Activated CD4-positive, alpha-beta T cell treated with anti-CD3 and anti-CD28 coated beads for 1 hour (primary cell): Measurements from ENCODE around the gene DCAF4.
A peak's percentile ranks its signal among the peaks of the same experiment; 100 is the strongest.
"Not testable (repeated sequence)": the region's sequence is repeated elsewhere in the genome, so short reads cannot be mapped to it uniquely, and the experiment has no call there.

Source experiments
- DNase-seq: peaks from one replicate; pipeline ENCODE4 v3.0.0-alpha.2; 2020

Gene DCAF4

DNA sequence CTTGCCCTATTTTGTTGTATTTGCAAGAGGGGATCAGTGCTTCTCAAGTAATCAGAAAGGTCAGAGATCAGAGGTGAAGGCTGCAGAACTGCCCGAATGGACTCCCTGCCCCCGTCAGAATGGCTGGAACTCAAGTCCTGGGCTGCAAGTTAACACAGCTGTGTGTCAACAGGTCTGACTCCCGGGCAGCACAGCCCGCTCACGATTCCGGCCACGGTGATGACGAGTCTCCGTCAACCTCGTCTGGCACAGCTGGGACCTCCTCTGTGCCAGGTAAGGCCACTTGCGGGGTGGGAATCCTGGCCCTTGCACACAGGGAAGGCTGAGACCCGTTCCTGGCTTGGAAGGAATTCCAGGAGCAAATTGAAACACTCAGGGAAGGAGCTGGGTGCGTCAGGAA is 13.4 kb downstream of the DCAF4 start:
- DNase-seq: no peak

DNA sequence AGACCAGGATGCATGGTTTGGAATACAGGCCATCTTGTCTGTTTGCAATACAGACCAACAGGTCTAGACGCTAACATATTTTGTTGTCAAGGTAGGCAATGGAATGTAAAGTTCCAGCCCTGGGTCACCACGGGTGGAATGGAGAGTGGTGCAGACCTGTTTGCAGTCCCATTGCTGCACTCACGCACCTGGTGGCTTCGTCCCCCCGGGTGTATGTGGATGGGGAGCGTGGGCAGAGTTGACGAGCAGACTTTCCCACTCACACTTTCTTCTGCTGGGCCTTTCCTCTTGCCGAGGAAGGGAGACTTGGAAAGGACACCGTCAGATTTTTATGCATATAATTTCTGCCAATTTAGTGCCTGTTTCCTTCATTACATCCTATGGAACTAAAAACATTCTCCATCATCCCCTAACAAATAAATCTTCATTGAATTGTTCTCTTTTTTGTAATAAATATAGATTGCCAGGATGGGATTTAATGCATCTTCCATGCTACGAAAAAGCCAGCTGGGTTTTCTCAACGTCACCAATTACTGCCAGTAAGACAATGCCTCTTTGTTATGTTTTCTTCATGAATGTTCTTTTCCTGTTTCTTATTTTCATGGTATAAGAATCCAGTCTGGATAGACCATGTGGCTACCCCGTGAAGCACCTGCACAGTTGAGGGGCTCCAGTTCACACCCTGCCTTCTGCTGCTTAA is 15.2 kb downstream of the DCAF4 start:
- DNase-seq: no peak

DNA sequence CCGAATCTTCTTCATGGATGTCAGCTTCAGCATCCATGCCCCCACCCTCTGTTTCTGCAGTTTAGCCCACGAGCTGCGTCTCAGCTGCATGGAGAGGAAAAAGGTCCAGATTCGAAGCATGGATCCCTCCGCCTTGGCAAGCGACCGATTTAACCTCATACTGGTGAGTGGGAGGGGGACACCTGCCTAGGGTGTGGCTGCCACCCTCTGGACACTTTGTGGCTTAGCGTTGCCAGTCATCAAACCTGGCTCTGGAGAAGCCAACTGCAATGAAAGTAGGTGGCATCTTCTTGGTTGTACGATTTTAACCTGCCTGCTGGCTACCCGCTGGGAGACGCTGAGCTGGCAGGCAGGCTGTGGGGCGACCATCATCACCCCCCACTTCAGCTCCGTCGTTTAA is 16.7 kb downstream of the DCAF4 start:
- no peak for DNase-seq

DNA sequence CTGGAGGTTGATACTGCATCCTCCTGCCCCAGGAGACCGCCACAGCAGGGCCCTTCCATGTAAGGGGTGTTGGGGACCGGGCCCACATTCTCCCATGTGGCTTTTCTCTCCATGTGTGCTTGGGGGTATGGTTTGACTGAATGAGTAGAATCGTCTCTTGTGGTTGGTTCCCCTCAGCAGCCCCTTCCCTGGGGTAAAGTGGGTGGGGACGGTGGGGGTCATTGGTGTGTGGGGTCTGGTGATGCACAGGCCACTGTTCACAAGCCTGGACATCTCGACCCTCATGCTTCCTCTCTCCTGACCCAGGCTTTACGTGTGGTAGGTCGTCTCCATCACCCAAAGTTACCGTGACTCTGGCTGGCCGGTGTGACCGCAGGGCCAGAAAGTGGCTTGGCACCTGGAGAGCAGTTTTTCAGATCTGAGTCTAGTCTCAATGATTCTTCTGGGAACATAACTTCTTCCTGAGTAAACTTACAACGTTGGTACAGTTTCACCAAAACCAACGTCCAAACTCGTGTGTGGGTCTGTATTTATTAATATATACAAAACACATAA is 17.7 kb downstream of the DCAF4 start:
- no peak for DNase-seq

DNA sequence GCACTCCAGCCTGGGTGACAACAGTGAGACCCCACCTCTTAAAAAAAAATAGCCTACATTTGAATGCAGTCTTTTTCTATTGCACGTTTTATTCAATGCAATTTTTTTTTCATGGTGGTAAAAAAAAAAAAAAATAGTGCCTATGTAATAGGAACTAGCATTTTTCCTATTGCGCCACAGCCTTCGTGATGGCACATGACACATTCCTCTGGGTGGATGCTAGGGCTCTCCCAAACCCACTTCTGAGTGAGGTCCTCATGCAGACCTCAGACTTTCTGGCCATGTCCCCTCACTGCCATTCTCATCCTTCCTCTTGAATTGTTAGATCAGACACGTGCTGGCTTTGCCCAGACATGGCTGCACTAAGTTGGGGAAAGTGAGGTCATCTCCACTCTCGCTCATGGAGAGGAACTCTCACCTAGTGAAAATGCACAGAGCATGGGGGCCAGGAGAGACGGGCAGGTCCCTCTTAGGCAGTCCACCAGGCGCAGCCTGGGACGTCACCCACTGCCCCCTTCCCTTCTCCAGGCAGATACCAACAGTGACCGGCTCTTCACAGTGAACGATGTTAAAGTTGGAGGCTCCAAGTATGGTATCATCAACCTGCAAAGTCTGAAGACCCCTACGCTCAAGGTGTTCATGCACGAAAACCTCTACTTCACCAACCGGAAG is 19.2 kb downstream of the DCAF4 start:
- no peak for DNase-seq

DNA sequence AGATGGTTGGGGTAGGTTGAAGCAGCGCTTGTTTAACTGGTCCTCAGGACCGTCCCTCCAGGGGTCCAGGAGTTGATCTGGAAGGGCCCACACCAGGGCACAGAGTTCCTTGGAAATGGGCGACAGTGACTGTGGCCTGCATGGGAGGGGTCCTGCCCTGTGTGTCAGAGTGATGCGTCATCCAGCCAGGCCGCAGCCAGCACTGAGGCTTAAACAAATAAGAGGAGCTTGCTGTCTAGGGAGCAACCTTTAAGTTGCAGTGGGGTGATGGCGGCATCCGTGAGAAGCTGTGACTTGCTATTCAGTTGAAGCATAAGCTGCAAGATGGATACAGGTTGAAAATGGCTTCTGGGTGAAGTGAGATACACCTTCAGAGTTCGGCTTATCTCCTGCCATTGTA is 20.2 kb downstream of the DCAF4 start:
- no peak for DNase-seq

DNA sequence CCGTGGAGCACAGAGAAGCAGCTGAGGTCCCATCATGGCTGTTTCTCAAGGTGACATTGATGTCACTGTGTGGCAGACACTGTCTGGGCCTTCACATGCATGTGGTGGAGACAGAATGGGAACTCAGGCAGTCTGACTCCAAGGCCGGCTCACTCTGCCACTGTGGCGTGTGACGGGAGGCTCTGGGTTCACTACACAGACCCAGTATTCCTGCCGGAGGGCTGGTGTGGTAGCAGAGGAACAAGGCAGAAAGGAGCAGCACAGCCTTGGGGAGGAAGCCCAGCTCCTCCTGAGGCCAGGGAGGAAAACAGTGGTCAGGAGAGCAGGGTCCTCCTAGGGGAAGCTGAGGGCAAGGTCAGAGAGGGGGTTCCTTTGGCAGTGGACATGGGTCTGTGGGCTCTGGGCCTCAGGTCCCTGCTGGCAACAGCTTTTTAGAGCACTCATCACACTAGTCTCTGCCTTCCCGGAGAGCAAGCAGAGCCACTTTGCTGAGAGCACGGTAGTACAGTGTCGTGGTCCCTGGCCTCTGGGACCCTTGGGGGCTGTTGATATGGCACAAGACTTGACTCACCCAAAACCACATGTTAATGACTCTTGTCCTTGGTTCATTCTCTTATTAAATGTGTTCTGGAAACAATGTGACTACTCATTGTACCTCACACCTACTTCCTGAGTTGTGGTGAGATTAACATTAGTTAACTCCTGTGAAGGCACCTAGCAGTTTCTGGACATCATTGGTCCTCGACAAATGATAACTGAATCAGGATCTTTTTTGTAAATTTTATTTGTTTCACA is 21.3 kb downstream of the DCAF4 start:
- DNase-seq: no peak

DNA sequence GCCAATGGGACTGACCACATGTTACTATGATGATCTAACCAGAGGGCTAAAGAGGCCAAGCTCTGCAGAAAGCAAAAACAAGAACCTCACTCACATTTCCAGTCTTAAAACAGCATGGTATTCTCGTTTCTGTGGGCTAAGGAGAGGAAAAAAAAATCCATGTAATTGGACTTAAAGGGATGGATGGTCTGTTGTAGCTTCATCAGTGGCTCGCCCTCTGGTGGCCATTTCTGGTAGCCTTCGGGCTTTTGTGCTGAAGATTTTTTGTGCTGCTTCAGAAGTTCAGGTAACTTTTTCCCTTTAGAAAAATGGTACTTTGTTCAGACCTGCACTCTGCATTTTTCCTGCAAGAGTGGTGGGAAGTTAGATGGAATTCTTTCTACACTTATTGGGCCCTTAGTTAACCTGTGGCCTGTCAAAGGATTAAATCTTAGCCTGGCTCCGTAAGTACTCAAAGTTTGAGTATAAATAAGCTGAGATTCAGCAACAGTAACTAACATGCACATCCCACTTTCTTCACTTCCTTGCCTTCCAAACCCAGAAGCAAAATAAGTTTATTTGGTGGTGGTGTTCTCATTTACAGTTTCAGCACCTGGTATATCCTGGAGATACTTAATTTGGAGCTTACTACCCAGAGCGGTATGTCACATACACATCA is 22.3 kb downstream of the DCAF4 start:
- DNase-seq: peak; percentile 36

DNA sequence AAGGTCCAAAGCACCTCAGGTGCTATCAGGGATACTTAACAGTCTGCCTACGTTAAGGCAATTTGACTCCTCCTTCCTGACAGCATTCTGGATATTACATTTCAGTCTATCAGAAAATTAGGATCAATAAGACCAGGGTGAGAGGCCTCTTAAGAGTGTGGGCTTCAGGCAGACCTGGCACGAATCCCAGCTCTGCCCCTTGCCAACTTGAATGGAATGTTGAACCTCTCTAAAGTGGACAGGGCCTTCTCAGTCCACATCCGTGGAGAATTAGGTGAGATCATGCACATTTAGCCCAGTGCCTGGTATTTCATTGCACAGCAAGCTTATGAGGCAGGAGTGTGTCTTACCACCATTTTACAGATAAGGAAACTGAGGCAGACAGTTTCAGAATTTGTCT is 25.9 kb downstream of the DCAF4 start:
- no peak for DNase-seq

DNA sequence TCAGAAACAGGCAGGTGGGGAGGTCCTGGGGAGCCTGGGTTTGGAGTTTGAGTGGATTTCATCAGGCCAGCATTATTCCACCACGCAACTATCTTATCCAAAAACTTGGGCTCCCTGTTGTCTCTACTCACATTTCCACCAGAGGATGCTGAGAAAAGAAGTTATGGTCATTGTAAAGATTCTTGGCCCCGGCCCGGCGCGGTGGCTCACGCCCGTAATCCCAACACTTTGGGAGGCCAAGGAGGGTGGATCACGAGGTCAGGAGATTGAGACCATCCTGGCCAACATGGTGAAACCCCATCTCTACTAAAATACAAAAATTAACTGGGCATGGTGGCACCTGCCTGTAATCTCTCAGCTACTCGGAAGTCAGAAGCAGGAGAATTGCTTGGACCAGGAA is 30.5 kb downstream of the DCAF4 start:
- DNase-seq: not testable (repeated sequence)

DNA sequence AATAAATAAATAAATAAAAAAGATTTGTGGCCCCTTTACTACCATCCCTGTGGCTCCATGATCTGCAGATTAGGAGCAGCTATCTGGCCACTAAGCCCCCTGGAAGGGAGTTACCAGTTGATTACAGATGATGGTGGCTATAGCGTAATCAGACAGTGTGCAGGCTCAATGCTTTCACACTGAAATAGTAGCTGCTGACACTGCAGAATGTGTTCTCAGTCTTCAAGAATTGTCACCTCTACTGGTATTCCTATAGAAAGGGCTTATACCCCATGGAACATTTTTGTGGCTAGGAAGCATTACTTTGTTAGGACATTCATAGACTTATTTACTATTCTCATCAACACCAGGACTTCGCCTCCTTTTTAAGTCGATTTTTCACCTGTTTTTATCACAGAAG is 30.9 kb downstream of the DCAF4 start:
- DNase-seq: no peak

DNA sequence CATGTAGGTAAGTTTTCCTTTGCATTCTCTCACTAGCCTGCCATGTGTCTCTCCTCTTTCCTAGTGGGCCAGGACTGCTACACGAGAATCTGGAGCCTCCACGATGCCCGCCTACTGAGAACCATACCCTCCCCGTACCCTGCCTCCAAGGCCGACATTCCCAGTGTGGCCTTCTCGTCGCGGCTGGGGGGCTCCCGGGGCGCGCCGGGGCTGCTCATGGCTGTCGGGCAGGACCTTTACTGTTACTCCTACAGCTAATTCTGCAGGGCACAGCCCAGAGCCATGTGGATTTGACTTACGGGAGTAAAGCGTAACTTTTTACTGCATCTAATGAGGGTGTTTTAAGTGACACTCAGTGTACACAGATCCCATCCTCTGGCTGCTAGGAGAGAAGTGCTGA is 32.3 kb downstream of the DCAF4 start:
- no peak for DNase-seq

DNA sequence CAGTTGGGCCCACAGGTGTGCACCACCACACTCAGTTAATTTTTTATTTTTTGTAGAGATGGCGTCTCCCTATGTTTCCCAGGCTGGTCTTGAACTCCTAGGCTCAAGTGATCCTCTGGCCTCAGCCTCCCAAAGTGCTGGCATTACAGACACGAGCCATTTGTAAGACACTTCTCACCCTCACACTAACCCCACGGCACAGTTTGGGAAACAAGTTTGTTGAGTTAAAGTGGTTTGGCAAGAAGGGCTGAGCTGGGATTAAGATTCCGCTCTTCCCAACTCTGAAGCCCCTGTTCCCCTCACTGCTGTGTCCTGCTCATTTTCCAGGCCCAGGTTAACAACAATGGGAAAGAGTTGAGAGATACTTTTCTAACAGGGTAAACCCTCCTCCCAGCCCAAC is 34.8 kb downstream of the DCAF4 start:
- not testable (repeated sequence) for DNase-seq

DNA sequence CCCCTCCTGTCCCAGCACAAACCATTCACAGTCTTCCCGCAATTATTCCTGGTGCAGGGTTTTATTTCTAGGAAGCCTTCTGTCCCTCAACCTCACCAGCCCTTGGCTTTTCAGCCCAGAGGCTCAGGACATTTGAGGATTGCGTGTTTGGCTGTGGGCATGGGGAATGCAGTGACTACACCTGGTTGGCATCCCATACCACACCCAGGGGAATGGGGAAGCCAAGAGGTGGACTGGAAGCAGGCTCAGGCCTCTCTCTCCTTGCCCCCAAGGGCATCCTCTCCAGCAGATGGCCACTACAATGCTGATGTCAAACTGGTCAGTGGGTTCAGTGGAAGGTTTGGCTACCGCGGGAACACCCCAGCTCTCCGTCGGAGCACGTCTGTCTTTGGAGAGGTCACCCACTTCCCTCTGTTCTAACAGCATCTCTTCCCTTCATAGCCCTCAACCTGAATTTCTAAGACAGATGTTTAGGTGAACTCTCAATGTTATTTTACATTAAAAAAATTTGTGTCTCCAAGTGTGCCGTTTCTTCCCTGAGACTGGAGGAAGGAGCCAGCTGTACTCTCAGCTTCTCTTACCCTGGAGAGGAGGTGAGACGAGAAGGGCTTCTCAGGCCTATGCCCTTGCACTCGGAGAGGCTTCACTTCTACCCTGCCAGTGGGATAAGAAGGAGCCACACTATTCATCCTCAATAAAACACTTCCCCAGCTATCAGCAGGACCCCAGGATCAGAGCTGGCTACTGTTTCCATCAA is 35.5 kb downstream of the DCAF4 start:
- no peak for DNase-seq

DNA sequence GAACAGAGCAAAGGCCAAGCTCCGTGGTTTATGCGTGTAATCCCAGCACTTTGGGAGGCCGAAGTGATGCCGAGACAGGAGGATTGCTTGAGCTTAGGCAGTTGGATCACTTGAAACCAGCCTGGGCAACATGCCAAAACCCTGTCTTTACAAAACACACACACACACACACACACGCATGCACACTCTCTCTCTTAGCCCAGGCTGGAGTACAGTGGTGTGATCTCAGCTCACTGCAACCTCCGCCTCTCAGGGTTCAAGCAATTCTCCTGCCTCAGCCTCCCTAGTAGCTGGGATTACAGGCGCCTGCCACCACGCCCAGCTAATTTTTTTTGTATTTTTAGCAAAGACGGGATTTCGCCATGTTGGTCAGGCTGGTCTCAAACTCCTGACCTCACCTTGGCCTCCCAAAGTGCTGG is 36.1 kb downstream of the DCAF4 start:
- DNase-seq: not testable (repeated sequence)

DNA sequence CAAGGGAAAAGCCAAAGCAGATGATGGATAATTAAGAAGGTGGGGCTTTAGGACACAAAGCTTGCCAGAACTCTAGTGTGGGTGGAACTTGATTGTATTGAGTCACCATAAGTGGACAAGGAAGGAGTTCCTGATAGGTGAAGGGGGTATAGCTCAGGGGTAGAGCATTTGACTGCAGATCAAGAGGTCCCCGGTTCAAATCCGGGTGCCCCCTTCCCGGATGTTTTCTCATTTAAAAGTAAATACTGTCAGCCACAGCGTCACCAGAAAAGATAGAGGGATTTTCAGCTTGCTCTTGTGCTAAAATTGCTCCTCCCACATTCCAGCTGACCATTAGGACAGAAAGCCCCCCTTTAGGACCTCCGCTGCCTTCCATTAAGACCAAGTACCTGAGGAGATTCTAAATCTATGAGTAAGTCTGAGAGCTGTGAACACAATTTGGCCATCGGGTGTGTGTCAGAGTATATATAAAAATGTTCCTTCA is 36.6 kb downstream of the DCAF4 start:
- DNase-seq: no peak

DNA sequence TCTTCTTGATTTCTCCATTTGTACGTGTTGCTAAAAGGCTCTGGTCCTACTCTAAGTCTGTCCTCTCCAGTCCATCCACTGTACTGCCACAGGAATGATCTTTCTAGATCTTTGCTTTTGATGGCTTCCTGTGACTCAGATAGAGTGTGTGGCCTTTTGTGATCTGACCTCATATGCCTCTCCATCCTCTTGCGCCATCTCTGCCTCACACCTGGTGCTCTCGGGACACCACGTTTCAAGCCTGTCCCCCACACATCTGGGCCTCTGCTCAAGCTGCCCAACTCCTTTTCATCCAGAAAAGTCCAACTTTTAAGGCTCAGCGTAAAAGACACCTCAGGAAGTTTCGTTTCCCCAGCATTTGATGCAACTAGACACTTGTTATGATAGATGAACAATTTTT is 39.0 kb downstream of the DCAF4 start:
- no peak for DNase-seq

DNA sequence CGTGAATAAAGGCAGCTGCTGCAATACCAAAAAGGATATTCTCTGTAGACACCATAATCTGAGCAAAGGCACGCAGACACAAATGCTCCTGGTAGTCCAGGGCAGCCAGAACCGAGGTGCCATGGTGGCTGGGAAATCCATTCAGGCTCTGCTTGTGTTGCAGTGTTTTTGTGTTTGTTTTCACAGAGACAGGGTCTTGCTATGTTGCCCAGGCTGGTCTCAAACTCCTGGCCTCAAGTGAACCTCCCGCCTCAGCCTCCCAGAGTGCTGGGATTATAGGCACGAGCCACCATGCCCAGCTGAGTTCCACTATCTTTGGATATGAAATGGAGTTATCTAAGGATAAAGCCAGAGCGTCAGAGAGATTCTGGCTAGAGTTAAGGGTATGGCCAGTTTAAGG is 39.8 kb downstream of the DCAF4 start:
- no peak for DNase-seq

DNA sequence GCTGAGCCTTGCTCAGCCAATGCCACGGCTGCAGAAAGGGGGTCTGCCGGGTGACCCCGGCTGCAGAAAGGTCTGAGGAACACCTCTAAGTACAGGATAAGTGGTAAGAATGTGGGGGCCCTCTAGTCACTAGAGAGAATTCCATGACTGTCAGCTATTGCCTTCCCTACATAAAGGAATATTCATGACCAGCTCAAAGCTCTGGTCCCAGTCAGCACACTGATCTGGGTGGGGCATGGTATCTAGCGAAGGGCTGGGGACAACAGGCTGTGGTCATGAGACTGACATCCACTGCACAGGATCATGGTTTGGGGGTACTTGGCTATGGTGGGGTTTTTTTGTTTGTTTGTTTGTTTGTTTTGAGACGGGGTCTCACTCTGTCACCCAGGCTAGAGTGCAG is 42.1 kb downstream of the DCAF4 start:
- DNase-seq: no peak

DNA sequence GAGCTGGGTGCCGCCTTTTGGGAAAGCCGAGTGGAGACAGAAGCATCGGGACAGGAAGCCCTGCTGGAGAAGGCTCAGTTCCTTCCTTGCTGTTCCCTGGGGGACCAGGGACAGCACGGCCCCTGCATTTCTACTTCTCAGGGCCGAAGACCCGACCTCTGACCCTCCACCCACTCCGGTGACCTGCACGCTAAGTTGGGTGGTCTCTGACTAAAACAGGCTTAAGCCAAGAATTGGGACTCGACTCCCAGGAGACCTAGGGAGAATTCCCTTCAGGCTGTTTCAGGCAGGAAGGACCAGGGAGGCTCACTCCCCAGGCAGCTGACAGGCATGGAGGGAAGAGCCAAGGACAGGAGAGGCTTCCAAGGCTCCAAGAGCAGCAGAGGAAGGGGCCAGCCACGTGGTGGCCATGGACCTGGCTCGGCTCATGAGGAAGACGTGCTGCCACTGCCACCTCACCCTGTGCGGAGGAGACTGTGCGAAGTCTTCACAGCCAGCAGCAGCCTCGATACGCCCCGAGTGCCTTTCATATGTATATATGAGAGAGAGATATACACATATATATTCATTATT is 43.9 kb downstream of the DCAF4 start:
- DNase-seq: no peak

DNA sequence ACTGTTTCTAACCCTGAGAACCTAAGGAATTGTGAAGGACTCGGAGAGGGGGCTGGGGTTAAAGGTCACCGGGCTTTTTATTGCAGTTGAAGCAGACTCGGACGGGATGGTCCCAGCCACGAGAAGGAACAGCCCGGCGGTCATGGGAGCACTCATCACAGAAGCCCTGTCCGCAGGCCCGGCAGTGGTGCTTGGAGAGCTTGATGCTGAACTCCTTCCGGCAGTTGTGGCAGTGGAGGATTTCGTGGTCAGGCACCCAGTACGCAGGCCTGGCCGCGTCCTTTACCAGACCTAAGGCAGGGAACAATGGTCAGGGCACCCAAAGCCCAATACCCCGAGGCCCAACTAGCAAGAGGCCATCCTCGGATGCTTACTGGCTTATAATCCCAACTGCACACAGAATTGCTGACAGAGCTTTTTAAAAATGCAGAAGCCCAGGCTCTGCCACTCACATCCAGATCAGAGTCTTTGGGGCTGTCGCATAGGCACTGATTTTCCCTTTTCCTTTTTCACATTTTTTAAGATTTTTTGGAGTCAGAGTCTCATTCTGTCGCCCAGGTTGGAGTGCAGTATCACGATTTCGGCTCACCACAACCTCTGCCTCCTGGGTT is 44.7 kb downstream of the DCAF4 start:
- no peak for DNase-seq
